K562 (cell line): Measurements from ENCODE around the gene HS3ST1. TPM values are rescaled to one million over a fixed set of nuclear protein-coding genes. Genes with fewer than 3 reads are reported as not detected.

Experiments used
- ATAC-seq: fragments of 200-7000 bp; cut with Tn5 transposase; 3 replicates; pipeline ENCODE4 v1.9.1; 2020; ENCODE audit warnings: moderate library complexity
- BruUV-seq: library from RNA; stranded (reverse); fragments of 400-500 nt; replicated peaks from 2 replicates; lab custom pipeline; 2021; lab: Mats Ljungman, UMichigan
- CTCF ChIA-PET: fragments of 300-600 bp; formaldehyde crosslinking; extraction: SDS; loops from one replicate; lab custom pipeline; 2021; ENCODE audit warnings: low intra/inter-chr PET ratio; lab: Yijun Ruan, JAX
- POLR2A ChIA-PET: fragments of 300-600, 350-650 bp; sonication (Branson Sonifier 250); formaldehyde crosslinking; extraction: SDS; loops from one replicate; lab custom pipeline; 2021; ENCODE audit warnings: antibody characterized with exemption, inconsistent platforms; lab: Yijun Ruan, JAX
- DNase-seq, 4 experiments: peaks; one replicate each; pipeline versions ENCODE4 v3.0.0 to v3.0.0-alpha.2; 2011 to 2018; ENCODE audit warnings: low spot score in 3 of 4, mixed read lengths in 3 of 4; ENCODE audit errors: extremely low read depth in 1 of 4
- FAIRE-seq: peaks from 2 replicates; lab custom pipeline; 2011; peaks lifted over from hg19 to GRCh38; lab: Jason Lieb, UNC
- H2AFZ ChIP-seq: 2 replicates; pipeline ENCODE4 v1.6.0; 2011; ENCODE audit warnings: low read depth, low read length, control low read depth, inconsistent platforms
- H3K27ac ChIP-seq: fragments of 200-600 bp; 3 replicates; pipeline ENCODE4 v1.8.0; 2011; ENCODE audit warnings: low read depth, mild to moderate bottlenecking, control low read depth, inconsistent platforms, low read length, moderate library complexity, mixed read lengths; ENCODE audit errors: extremely low read depth
- H3K27me3 ChIP-seq, 2 experiments: fragments of 300-600 bp in 1 of 2; 2 replicates in 1 of 2; 3 replicates in 1 of 2; pipeline versions ENCODE4 v1.6.0 to v1.8.0; 2011; ENCODE audit warnings: inconsistent platforms in 2 of 2, low read length in 2 of 2, mild to moderate bottlenecking in 1 of 2, mixed read lengths in 1 of 2, moderate library complexity in 1 of 2; ENCODE audit not compliant: control insufficient read depth in 2 of 2, insufficient read depth in 2 of 2
- H3K36me3 ChIP-seq: fragments of 300-600 bp; 3 replicates; pipeline ENCODE4 v1.8.0; 2011; ENCODE audit warnings: mild to moderate bottlenecking, low read length, inconsistent platforms; ENCODE audit not compliant: control insufficient read depth, insufficient read depth
- H3K4me1 ChIP-seq, 2 experiments: fragments of 200-600 bp in 1 of 2; replicated peaks in 1 of 2; 2 replicates in 1 of 2; 3 replicates in 1 of 2; pipeline versions ENCODE4 v1.5.1 to v1.8.0; 2011; ENCODE audit warnings: inconsistent platforms in 2 of 2, low read length in 2 of 2, mild to moderate bottlenecking in 1 of 2, mixed read lengths in 1 of 2, moderate library complexity in 1 of 2; ENCODE audit not compliant: control insufficient read depth in 2 of 2, insufficient read depth in 2 of 2
- H3K4me2 ChIP-seq: 2 replicates; pipeline ENCODE4 v1.6.1; 2011; ENCODE audit warnings: low read length, control low read depth, inconsistent platforms, mixed read lengths; ENCODE audit not compliant: insufficient read depth
- H3K4me3 ChIP-seq: fragments of 200-600 bp; sonication (generic), shearing (Covaris generic); 2 replicates; pipeline ENCODE4 v1.5.1; 2016; ENCODE audit warnings: control low read depth, inconsistent platforms
- H3K79me2 ChIP-seq: fragments of 200-600 bp; 3 replicates; pipeline ENCODE4 v1.8.0; 2011; ENCODE audit warnings: low read length, inconsistent platforms; ENCODE audit not compliant: control insufficient read depth, insufficient read depth
- H3K9ac ChIP-seq, 2 experiments: 2 replicates each; pipeline versions ENCODE4 v1.6.0 to v1.6.1; 2011; ENCODE audit warnings: low read depth in 2 of 2, low read length in 2 of 2, control low read depth in 1 of 2, inconsistent platforms in 1 of 2, mild to moderate bottlenecking in 1 of 2, mixed read lengths in 1 of 2; ENCODE audit not compliant: insufficient read depth in 1 of 2
- H3K9me1 ChIP-seq: one replicate; pipeline ENCODE4 v1.6.0; 2011; ENCODE audit warnings: inconsistent platforms, mild to moderate bottlenecking, low read length, moderate library complexity; ENCODE audit not compliant: control insufficient read depth, insufficient read depth
- H3K9me3 ChIP-seq: replicated peaks from 2 replicates; pipeline ENCODE4 v1.5.1; 2011; ENCODE audit warnings: low read depth, low read length, inconsistent platforms; ENCODE audit not compliant: control insufficient read depth, insufficient read depth
- H4K20me1 ChIP-seq: replicated peaks from 2 replicates; pipeline ENCODE4 v1.6.1; 2011; ENCODE audit warnings: low read length, inconsistent platforms, mixed read lengths; ENCODE audit not compliant: control insufficient read depth, insufficient read depth
- CHAMP1 ChIP-seq: fragments of 450-650 bp; IDR thresholded peaks from 2 replicates; pipeline ENCODE4 v1.6.1; 2016; ENCODE audit warnings: mild to moderate bottlenecking
- CHD1 ChIP-seq: fragments of 200-600 bp; sonication (generic); IDR thresholded peaks from one replicate; pipeline ENCODE4 v1.6.1; 2012; ENCODE audit warnings: mild to moderate bottlenecking, moderate library complexity, low read length, inconsistent platforms
- ELF1 ChIP-seq: fragments of 200-800 bp; sonication (Bioruptor generic); IDR thresholded peaks from 2 replicates; pipeline ENCODE4 v1.6.1; 2016; ENCODE audit warnings: missing genetic modification characterization, missing compliant biosample characterization
- HMG20B ChIP-seq: fragments of 250-450 bp; sonication (Bioruptor Pico); IDR thresholded peaks from 2 replicates; pipeline ENCODE4 v1.5.0; 2021; ENCODE audit warnings: mild to moderate bottlenecking
- ILK ChIP-seq: fragments of 450-650 bp; IDR thresholded peaks from 2 replicates; pipeline ENCODE4 v1.6.1; 2016; ENCODE audit warnings: missing genetic modification characterization, low read depth, mild to moderate bottlenecking, missing compliant biosample characterization, moderate library complexity, borderline replicate concordance
- MYBL2 ChIP-seq, 2 experiments: fragments of 450-650 bp in 1 of 2; sonication (generic) in 1 of 2; formaldehyde crosslinking in 1 of 2; IDR thresholded peaks; 2 replicates each; pipeline versions ENCODE4 v1.6.1 to v1.8.1; 2017 to 2022; ENCODE audit warnings: borderline replicate concordance in 1 of 2, inconsistent platforms in 1 of 2, low read depth in 1 of 2, mild to moderate bottlenecking in 1 of 2, missing genetic modification reagents in 1 of 2, moderate library complexity in 1 of 2
- POLR2AphosphoS5 ChIP-seq: IDR thresholded peaks from 2 replicates; pipeline ENCODE4 v1.6.1; 2011; ENCODE audit warnings: mild to moderate bottlenecking, low read depth, low read length, moderate library complexity; ENCODE audit not compliant: control insufficient read depth, insufficient read depth
- PRPF4 ChIP-seq: fragments of 200-400 bp; formaldehyde crosslinking; IDR thresholded peaks from one replicate; pipeline ENCODE4 v1.6.1; 2017; ENCODE audit warnings: low read length, low read depth, mild to moderate bottlenecking; ENCODE audit not compliant: insufficient read depth, poor library complexity, severe bottlenecking
- RBFOX2 ChIP-seq: fragments of 200-400 bp; formaldehyde crosslinking; IDR thresholded peaks from 2 replicates; pipeline ENCODE4 v1.6.1; 2017; ENCODE audit warnings: low read depth, mild to moderate bottlenecking, low read length, moderate library complexity
- SMAD4 ChIP-seq: fragments of 250-450 bp; sonication (Bioruptor Pico); conservative IDR thresholded peaks from 2 replicates; pipeline ENCODE4 v1.8.0; 2021; ENCODE audit warnings: inconsistent platforms, mild to moderate bottlenecking, moderate library complexity
- TCF7L2 ChIP-seq: fragments of 150-350 bp; IDR thresholded peaks from 2 replicates; pipeline ENCODE4 v1.6.1; 2016; ENCODE audit warnings: low read depth, mild to moderate bottlenecking, low read length, moderate library complexity
- TGIF2 ChIP-seq: sonication (generic); formaldehyde crosslinking; IDR thresholded peaks from 2 replicates; pipeline ENCODE4 v1.8.1; 2022; ENCODE audit warnings: mild to moderate bottlenecking, missing genetic modification reagents, moderate library complexity
- WGBS: fragments of 100-300 bp; shearing (Covaris generic); methylation state at CpG from one replicate; pipeline ENCODE4 v1.1.6; 2016; ENCODE audit warnings: low coverage, mixed read lengths; ENCODE audit not compliant: insufficient coverage; ENCODE audit errors: missing lambda C conversion rate; 5-methylcytosine and 5-hydroxymethylcytosine counted together
- in situ Hi-C: fragments of 300-500 bp; cut with MboI; formaldehyde crosslinking; loops from 4 replicates; pipeline ENCODE4 v1.15.0; 2018; ENCODE audit warnings: inconsistent platforms, mixed read lengths
- intact Hi-C: fragments of 100-400 bp; cut with micrococcal nuclease; formaldehyde crosslinking; loops from 2 replicates; pipeline ENCODE4 v1.14.2; 2022
- polyA plus RNA-seq, 8 experiments: library from polyadenylated mRNA; depleted of rRNA in 4 of 8; stranded (reverse) in 5 of 8; unstranded in 3 of 8; fragments of >200 nt; fragmentation: Nextera tagmentation in 2 of 8; fragmentation: Illumina TruSeq in 1 of 8; extraction: Ambion mirVana in 2 of 8; extraction: Trizol in 1 of 8; gene quantifications; 2 replicates each; pipeline versions ENCODE4 v1.2.1 to v1.2.3, GENCODE V29; 2011 to 2014; ENCODE audit warnings: inconsistent platforms in 1 of 8, missing spikeins in 1 of 8
- total RNA-seq, 7 experiments: library from RNA; depleted of rRNA in 6 of 7; stranded (reverse); fragments of >200 nt in 6 of 7; fragmentation: Illumina TruSeq in 2 of 7; extraction: Trizol in 2 of 7; gene quantifications; 2 replicates each; pipeline versions ENCODE4 v1.2.1 to v1.2.3, GENCODE V29; 2011 to 2021; ENCODE audit warnings: low replicate concordance in 1 of 7
- TF ChIP-seq, protein P1 (sequence below): sonication (generic); formaldehyde crosslinking; IDR thresholded peaks from 2 replicates; pipeline ENCODE4 v1.8.0; 2022; ENCODE audit warnings: missing genetic modification reagents, mild to moderate bottlenecking, borderline replicate concordance

HS3ST1 gene
- total and polyA plus RNA-seq, 9 of the 15 experiments (the other 6 are each of a cell fraction or from before 2014, with no cell fraction given), result 0.02 TPM; not detected in 8

DNA sequence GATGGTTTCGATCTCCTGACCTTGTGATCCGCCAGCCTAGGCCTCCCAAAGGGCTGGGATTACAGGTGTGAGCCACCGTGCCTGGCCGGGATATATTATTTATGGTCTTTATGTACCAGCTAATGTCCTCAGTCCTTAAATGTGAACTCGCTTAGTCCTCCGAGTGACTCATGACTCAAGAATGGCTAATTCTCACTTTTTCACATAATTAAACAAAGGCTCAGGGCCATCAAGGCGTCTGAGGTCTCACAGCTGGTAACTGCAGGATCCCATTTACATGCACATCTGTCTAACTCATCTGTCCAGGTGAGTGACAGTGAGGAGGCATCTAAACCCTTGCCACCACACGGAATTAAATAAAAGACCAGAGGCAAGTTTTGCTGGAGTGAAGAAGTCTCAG is 73.5 kb downstream of the HS3ST1 start:
- H3K9me1 ChIP-seq, result no peaks in the 10 kb centered on the region
- ATAC-seq, result no peak
- DNase-seq, result no peak
- H3K27me3 ChIP-seq, result no peaks in the 10 kb centered on the region
- no peak overlapping the region for H3K27ac ChIP-seq
- no peaks in the 10 kb centered on the region for H3K9me3 ChIP-seq
- no peak overlapping the region for H3K9ac ChIP-seq
- TF ChIP-seq HMG20B (CRISPR knock-in tag) (no peak), RBFOX2 (no peak), ELF1 (no peak), ILK (no peak), CHD1 (no peak), CHAMP1 (no peak), PRPF4 (no peak), SMAD4 (CRISPR knock-in tag) (no peak), TGIF2 (no peak), MYBL2 (IDR thresholded peaks at IDR 0.05; ENCODE audit: low read depth) (no peak), MYBL2 (CRISPR knock-in tag; IDR thresholded peaks at IDR 0.05; ENCODE audit: borderline replicate concordance) (no peak), POLR2AphosphoS5 (no peak), TCF7L2 (no peak)
- TF ChIP-seq, protein P1, sequence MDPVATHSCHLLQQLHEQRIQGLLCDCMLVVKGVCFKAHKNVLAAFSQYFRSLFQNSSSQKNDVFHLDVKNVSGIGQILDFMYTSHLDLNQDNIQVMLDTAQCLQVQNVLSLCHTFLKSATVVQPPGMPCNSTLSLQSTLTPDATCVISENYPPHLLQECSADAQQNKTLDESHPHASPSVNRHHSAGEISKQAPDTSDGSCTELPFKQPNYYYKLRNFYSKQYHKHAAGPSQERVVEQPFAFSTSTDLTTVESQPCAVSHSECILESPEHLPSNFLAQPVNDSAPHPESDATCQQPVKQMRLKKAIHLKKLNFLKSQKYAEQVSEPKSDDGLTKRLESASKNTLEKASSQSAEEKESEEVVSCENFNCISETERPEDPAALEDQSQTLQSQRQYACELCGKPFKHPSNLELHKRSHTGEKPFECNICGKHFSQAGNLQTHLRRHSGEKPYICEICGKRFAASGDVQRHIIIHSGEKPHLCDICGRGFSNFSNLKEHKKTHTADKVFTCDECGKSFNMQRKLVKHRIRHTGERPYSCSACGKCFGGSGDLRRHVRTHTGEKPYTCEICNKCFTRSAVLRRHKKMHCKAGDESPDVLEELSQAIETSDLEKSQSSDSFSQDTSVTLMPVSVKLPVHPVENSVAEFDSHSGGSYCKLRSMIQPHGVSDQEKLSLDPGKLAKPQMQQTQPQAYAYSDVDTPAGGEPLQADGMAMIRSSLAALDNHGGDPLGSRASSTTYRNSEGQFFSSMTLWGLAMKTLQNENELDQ (CRISPR knock-in tag), result no peak
- CTCF ChIA-PET, result no interaction called here
- WGBS, result 0% methylated on average over 8 of the region's 8 CpGs
- H3K79me2 ChIP-seq, result no peaks in the 10 kb centered on the region
- no peak for FAIRE-seq
- H2AFZ ChIP-seq, result no peak overlapping the region
- H3K36me3 ChIP-seq, result no peaks in the 10 kb centered on the region
- no TSS peak for BruUV-seq
- POLR2A ChIA-PET, result no interaction called here
- intact Hi-C loops, result no loop called here
- in situ Hi-C loops, result no loop called here
- no peaks in the 10 kb centered on the region for H4K20me1 ChIP-seq
- H3K4me3 ChIP-seq, result no peak overlapping the region
- no peaks in the 10 kb centered on the region for H3K4me1 ChIP-seq
- H3K4me2 ChIP-seq, result no peak overlapping the region
